D721Med (cell line): ENCODE results near the gene ALDH16A1.
"Not testable (repeated sequence)": the region's sequence is repeated elsewhere in the genome, so short reads cannot be mapped to it uniquely, and the experiment has no call there.

Experiments used
- DNase-seq: peaks from one replicate; pipeline ENCODE4 v3.0.0; 2011; ENCODE audit warnings: low spot score; ENCODE audit not compliant: insufficient read length
- FAIRE-seq: peaks from 2 replicates; lab custom pipeline; 2011; peaks lifted over from hg19 to GRCh38; lab: Jason Lieb, UNC
- TF ChIP-seq, protein P1 (sequence below): IDR thresholded peaks from 2 replicates; pipeline ENCODE4 v1.5.1; 2012; ENCODE audit warnings: mild to moderate bottlenecking, control low read depth; ENCODE audit not compliant: insufficient read depth; ENCODE audit errors: missing control alignments

Gene ALDH16A1

GRCh38 chr19:49465371-49465770 lies 12.3 kb downstream of the ALDH16A1 start:
- no peak for FAIRE-seq
- TF ChIP-seq, protein P1, sequence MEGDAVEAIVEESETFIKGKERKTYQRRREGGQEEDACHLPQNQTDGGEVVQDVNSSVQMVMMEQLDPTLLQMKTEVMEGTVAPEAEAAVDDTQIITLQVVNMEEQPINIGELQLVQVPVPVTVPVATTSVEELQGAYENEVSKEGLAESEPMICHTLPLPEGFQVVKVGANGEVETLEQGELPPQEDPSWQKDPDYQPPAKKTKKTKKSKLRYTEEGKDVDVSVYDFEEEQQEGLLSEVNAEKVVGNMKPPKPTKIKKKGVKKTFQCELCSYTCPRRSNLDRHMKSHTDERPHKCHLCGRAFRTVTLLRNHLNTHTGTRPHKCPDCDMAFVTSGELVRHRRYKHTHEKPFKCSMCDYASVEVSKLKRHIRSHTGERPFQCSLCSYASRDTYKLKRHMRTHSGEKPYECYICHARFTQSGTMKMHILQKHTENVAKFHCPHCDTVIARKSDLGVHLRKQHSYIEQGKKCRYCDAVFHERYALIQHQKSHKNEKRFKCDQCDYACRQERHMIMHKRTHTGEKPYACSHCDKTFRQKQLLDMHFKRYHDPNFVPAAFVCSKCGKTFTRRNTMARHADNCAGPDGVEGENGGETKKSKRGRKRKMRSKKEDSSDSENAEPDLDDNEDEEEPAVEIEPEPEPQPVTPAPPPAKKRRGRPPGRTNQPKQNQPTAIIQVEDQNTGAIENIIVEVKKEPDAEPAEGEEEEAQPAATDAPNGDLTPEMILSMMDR = no peak
- DNase-seq = no peak

DNA sequence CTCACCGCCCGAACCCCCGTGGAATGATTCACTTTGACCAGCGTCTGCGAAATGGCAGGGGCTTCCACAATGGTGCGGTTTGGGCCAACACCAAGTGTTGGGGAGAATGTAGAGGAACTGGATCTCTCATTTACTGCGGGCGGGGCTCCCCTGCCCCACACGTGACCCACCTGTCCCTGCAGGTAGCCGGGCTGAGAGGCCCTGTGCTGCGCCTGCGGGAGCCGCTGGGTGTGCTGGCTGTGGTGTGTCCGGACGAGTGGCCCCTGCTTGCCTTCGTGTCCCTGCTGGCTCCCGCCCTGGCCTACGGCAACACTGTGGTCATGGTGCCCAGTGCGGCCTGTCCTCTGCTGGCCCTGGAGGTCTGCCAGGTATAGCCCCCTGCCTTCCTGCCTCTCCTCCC lies 15.2 kb downstream of the ALDH16A1 start:
- FAIRE-seq (no peak), DNase-seq (no peak)
- TF ChIP-seq, protein P1 = no peak

GRCh38 chr19:49468746-49469447 lies 15.9 kb downstream of the ALDH16A1 start:
- no peak for DNase-seq
- TF ChIP-seq, protein P1 = no peak
- FAIRE-seq = no peak

- no peak for FAIRE-seq
- TF ChIP-seq, protein P1 = peak; percentile 3
- DNase-seq = no peak
Observed at GRCh38 chr19:49469828-49470614, 17.0 kb downstream of the ALDH16A1 start.

- DNase-seq (no peak), FAIRE-seq (no peak)
- TF ChIP-seq, protein P1 = no peak
Observed at GRCh38 chr19:49470615-49470978, 17.6 kb downstream of the ALDH16A1 start.

GRCh38 chr19:49472936-49473335 lies 19.9 kb downstream of the ALDH16A1 start:
- TF ChIP-seq, protein P1 = no peak
- no peak for FAIRE-seq
- no peak for DNase-seq

DNA sequence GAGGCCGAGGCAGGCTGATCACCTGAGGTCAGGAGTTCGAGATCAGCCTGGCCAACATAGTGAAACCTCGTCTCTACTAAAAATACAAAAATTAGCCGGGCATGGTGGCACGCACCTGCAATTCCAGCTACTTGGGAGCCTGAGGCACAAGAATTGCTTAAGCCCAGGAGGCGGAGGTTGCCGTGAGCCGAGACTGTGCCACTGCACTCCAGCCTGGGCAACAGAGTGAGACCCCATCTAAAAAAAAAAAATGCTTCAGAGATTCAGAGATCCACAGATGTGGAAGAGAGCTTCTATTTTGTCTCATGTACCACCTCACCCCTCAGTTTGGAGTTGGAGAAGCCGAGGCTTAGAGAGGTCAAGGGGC lies 20.5 kb downstream of the ALDH16A1 start:
- not testable (repeated sequence) for FAIRE-seq

More for the DNA sequence above, 20.5 kb downstream of the ALDH16A1 start:
- DNase-seq = not testable (repeated sequence)
